IMR-90 (cell line): Measurements from ENCODE around the gene TRIM17. TPM values are rescaled to one million over a fixed set of nuclear protein-coding genes. Genes with fewer than 3 reads are reported as not detected.

Source experiments
- ATAC-seq: fragments of 200-7000 bp; cut with Tn5 transposase; 2 replicates; pipeline ENCODE4 v1.9.1; 2020; ENCODE audit warnings: low read depth, mild to moderate bottlenecking, moderate library complexity
- BruUV-seq: library from RNA; stranded (reverse); fragments of 400-500 nt; replicated peaks from 2 replicates; lab custom pipeline; 2021; lab: Mats Ljungman, UMichigan
- CTCF ChIA-PET: fragments of 300-600 bp; formaldehyde crosslinking; extraction: SDS; loops from one replicate; lab custom pipeline; 2021; ENCODE audit warnings: antibody characterized with exemption; lab: Yijun Ruan, JAX
- POLR2A ChIA-PET: fragments of 300-600 bp; sonication (Branson Sonifier 250); formaldehyde crosslinking; loops from one replicate; lab custom pipeline; 2022; ENCODE audit warnings: antibody characterized with exemption; ENCODE audit not compliant: unreplicated experiment; lab: Charles Lee
- DNase-seq: peaks from one replicate; pipeline ENCODE4 v3.0.0; 2013
- H2AFZ ChIP-seq: replicated peaks from 2 replicates; pipeline ENCODE3; 2013; ENCODE audit warnings: low read length, mild to moderate bottlenecking; ENCODE audit not compliant: poor library complexity
- H2AK5ac ChIP-seq: 2 replicates; pipeline ENCODE4 v1.6.1; 2013; ENCODE audit warnings: low read depth, low read length, inconsistent platforms
- H2AK9ac ChIP-seq: replicated peaks from 2 replicates; pipeline ENCODE3; 2013; ENCODE audit warnings: mild to moderate bottlenecking, low read depth, low read length, moderate library complexity; ENCODE audit not compliant: poor library complexity
- H2BK120ac ChIP-seq: 2 replicates; pipeline ENCODE4 v1.6.1; 2013; ENCODE audit warnings: low read depth, low read length, inconsistent platforms
- H2BK15ac ChIP-seq: 3 replicates; pipeline ENCODE4 v1.6.1; 2013; ENCODE audit warnings: low read depth, low read length, inconsistent platforms
- H2BK20ac ChIP-seq: 2 replicates; pipeline ENCODE4 v1.6.1; 2013; ENCODE audit warnings: low read depth, mild to moderate bottlenecking, inconsistent platforms, low read length, moderate library complexity
- H2BK5ac ChIP-seq: 2 replicates; pipeline ENCODE4 v1.6.1; 2013; ENCODE audit warnings: mild to moderate bottlenecking, low read depth, low read length, inconsistent platforms; ENCODE audit not compliant: poor library complexity, severe bottlenecking
- H3K14ac ChIP-seq: replicated peaks from 2 replicates; pipeline ENCODE4 v1.6.1; 2013; ENCODE audit warnings: low read depth, low read length, inconsistent platforms
- H3K18ac ChIP-seq: 2 replicates; pipeline ENCODE4 v1.6.1; 2013; ENCODE audit warnings: low read depth, low read length, control low read depth
- H3K23ac ChIP-seq: 2 replicates; pipeline ENCODE4 v1.6.1; 2013; ENCODE audit warnings: low read depth, low read length, inconsistent platforms
- H3K27ac ChIP-seq: 2 replicates; pipeline ENCODE4 v1.5.1; 2013; ENCODE audit warnings: mild to moderate bottlenecking, control low read depth, low read length; ENCODE audit not compliant: insufficient read depth
- H3K27me3 ChIP-seq: 2 replicates; pipeline ENCODE4 v1.6.1; 2013; ENCODE audit warnings: low read length; ENCODE audit not compliant: control insufficient read depth, insufficient read depth
- H3K36me3 ChIP-seq: 2 replicates; pipeline ENCODE4 v1.6.1; 2013; ENCODE audit warnings: low read length, mixed read lengths; ENCODE audit not compliant: control insufficient read depth, insufficient read depth
- H3K4ac ChIP-seq: 2 replicates; pipeline ENCODE4 v1.6.1; 2013; ENCODE audit warnings: low read depth, low read length, inconsistent platforms
- H3K4me1 ChIP-seq: 2 replicates; pipeline ENCODE4 v1.6.1; 2013; ENCODE audit warnings: low read length, mixed read lengths; ENCODE audit not compliant: control insufficient read depth, insufficient read depth
- H3K4me2 ChIP-seq: 2 replicates; pipeline ENCODE4 v1.6.1; 2013; ENCODE audit warnings: low read depth, mild to moderate bottlenecking, control low read depth, low read length, moderate library complexity
- H3K4me3 ChIP-seq: 2 replicates; pipeline ENCODE4 v1.5.1; 2013; ENCODE audit warnings: low read depth, mild to moderate bottlenecking, control low read depth, low read length, moderate library complexity; ENCODE audit not compliant: insufficient read depth
- H3K56ac ChIP-seq: 2 replicates; pipeline ENCODE4 v1.6.1; 2013; ENCODE audit warnings: low read length, inconsistent platforms; ENCODE audit not compliant: insufficient read depth; ENCODE audit errors: extremely low read depth
- H3K79me1 ChIP-seq, 2 experiments: 2 replicates each; pipeline ENCODE4 v1.6.1; 2013; ENCODE audit warnings: low read length in 2 of 2, inconsistent platforms in 1 of 2, low read depth in 1 of 2
- H3K9ac ChIP-seq: 2 replicates; pipeline ENCODE4 v1.6.1; 2013; ENCODE audit warnings: low read depth, low read length, control low read depth
- H3K9me1 ChIP-seq: 2 replicates; pipeline ENCODE4 v1.6.1; 2013; ENCODE audit warnings: low read length, inconsistent platforms; ENCODE audit not compliant: insufficient read depth
- H3K9me3 ChIP-seq: 2 replicates; pipeline ENCODE4 v1.6.1; 2013; ENCODE audit warnings: low read length; ENCODE audit not compliant: control insufficient read depth, insufficient read depth
- H4K20me1 ChIP-seq: 2 replicates; pipeline ENCODE4 v1.6.1; 2013; ENCODE audit warnings: low read length, inconsistent platforms; ENCODE audit not compliant: insufficient read depth
- H4K5ac ChIP-seq: 2 replicates; pipeline ENCODE4 v1.6.1; 2013; ENCODE audit warnings: mild to moderate bottlenecking, low read depth, low read length, control low read depth
- H4K8ac ChIP-seq, 2 experiments: 2 replicates each; pipeline ENCODE4 v1.6.1; 2013; ENCODE audit warnings: low read depth in 2 of 2, low read length in 2 of 2, control low read depth in 1 of 2, inconsistent platforms in 1 of 2
- H4K91ac ChIP-seq: 2 replicates; pipeline ENCODE4 v1.6.1; 2013; ENCODE audit warnings: low read depth, low read length, inconsistent platforms; ENCODE audit not compliant: insufficient read depth
- MAZ ChIP-seq: IDR thresholded peaks from 2 replicates; pipeline ENCODE4 v1.6.1; 2012; ENCODE audit warnings: low read depth, mild to moderate bottlenecking, low read length, improper control_type of control experiment, moderate library complexity, borderline replicate concordance
- MXI1 ChIP-seq: IDR thresholded peaks from 2 replicates; pipeline ENCODE4 v1.6.1; 2012; ENCODE audit warnings: low read depth, mild to moderate bottlenecking, low read length, moderate library complexity, borderline replicate concordance
- POLR2A ChIP-seq: IDR thresholded peaks from 2 replicates; pipeline ENCODE4 v1.6.1; 2012; ENCODE audit warnings: mild to moderate bottlenecking, low read depth, low read length
- SMC3 ChIP-seq: fragments of 150-350 bp; IDR thresholded peaks from 2 replicates; pipeline ENCODE4 v1.6.1; 2016; ENCODE audit warnings: low read depth, mild to moderate bottlenecking, antibody characterized with exemption, low read length, moderate library complexity
- WGBS, 2 experiments: methylation state at CpG; one replicate each; pipeline versions ENCODE4 v1.1.5 to v1.1.7; 2013; ENCODE audit warnings: missing lambda C conversion rate in 2 of 2; ENCODE audit not compliant: insufficient read length in 1 of 2; ENCODE audit errors: extremely low coverage in 2 of 2; 5-methylcytosine and 5-hydroxymethylcytosine counted together
- dilution Hi-C: fragments of 300-500 bp; cut with HindIII; formaldehyde crosslinking; loops from one replicate; pipeline ENCODE4 v1.14.3; 2018; ENCODE audit warnings: low sequenced_read_pairs; ENCODE audit not compliant: unreplicated experiment
- in situ Hi-C: fragments of 300-500 bp; cut with MboI; formaldehyde crosslinking; loops from 3 replicates; pipeline ENCODE4 v1.14.3; 2019; ENCODE audit warnings: low sequenced_read_pairs, inconsistent platforms, mixed read lengths
- intact Hi-C: fragments of 100-400 bp; cut with micrococcal nuclease; formaldehyde crosslinking; loops from 2 replicates; pipeline ENCODE4 v1.10.0; 2022
- polyA plus RNA-seq, 3 experiments: library from polyadenylated mRNA; depleted of rRNA; stranded (reverse); fragments of >200 nt; gene quantifications; 2 replicates each; pipeline ENCODE4 v1.2.3, GENCODE V29; 2012; ENCODE audit warnings: low replicate concordance in 1 of 3
- total RNA-seq: library from RNA; depleted of rRNA; stranded (reverse); fragments of >200 nt; gene quantifications from 2 replicates; pipeline ENCODE4 v1.2.3, GENCODE V29; 2012

Gene TRIM17
- total and polyA plus RNA-seq, 2 of the 4 experiments (the other 2 are of a cell fraction) = 0.39 TPM; not detected in 1

DNA sequence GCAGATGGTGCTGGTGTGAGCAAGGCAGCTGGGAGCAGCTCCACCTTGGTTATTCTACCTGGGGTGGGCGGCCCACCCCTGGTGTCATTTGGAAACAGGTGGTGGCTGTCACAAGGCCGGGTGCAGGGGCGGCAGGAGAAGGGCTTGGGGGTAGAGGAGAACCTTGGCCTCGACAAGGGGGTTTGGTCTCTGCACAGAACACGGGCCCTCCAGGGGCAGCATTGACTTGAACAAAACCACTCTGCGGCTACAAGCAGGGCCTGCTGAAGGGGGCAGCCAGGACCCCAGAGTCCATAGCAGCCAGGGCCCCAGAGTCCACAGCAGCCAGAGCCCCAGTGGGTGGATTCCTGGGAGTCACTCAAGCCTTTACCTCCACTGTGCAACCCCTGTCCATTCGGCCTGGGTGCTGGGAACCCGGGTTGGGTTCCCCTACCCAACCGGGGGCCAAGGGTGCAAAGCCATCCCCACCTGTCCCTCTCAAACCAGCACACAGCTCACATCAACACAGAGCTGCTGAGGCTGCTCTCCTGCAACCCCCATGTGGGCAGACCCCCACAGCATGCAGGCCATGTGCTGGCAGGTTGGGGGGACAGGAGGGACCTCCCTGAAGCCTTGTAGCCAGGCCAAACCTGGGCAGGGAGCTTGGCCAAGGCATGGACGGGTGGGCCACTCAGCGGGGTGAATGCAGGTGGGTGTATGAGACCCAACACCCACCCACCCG is 17.8 kb downstream of the TRIM17 start:
- Histone ChIP-seq H4K91ac (no peak overlapping the region), H3K4me2 (no peak overlapping the region), H4K20me1 (peaks cover 48% of the 10 kb centered on the region), H2AK9ac (no peak overlapping the region), H3K18ac (no peak overlapping the region), H2BK120ac (no peak overlapping the region), H3K9ac (no peak overlapping the region), H3K14ac (no peak overlapping the region), H3K4me1 (peaks cover 2% of the 10 kb centered on the region; the same call in 1 of the 2 replicates), H3K23ac (no peak overlapping the region), H4K8ac (no peak overlapping the region), H3K9me3 (no peaks in the 10 kb centered on the region), H3K4me3 (no peak overlapping the region), H4K5ac (no peak overlapping the region), H3K27me3 (no peaks in the 10 kb centered on the region), H2AK5ac (no peak overlapping the region), H2BK5ac (no peak overlapping the region), H2BK20ac (no peak overlapping the region), H2AFZ (no peak overlapping the region), H2BK15ac (no peak overlapping the region), H3K79me1 (peaks cover 12 to 64% of the 10 kb centered on the region in 2 experiments), H3K36me3 (peaks cover 63% of the 10 kb centered on the region), H3K56ac (no peak overlapping the region), H3K27ac (no peak overlapping the region), H3K4ac (no peak overlapping the region), H3K9me1 (0 out of 2 replicates have a peak, but pooled peaks cover 2% of the 10 kb centered on the region)
- intact Hi-C loops = no loop called here
- dilution Hi-C loops = no loop called here
- ATAC-seq (no peak), DNase-seq (no peak)
- 93% methylated on average over 4 of the region's 12 CpGs; no CpG with 5 or more reads in 1 of the 2 experiments for WGBS, 2 experiments
- TF ChIP-seq SMC3 (no peak), MAZ (no peak), POLR2A (no peak), MXI1 (no peak)
- POLR2A ChIA-PET = no interaction called here
- no TSS peak for BruUV-seq
- in situ Hi-C loops = no loop called here
- CTCF ChIA-PET = no interaction called here
